Measurements from ENCODE around the gene L3MBTL1.

The L3MBTL1 gene

DNA sequence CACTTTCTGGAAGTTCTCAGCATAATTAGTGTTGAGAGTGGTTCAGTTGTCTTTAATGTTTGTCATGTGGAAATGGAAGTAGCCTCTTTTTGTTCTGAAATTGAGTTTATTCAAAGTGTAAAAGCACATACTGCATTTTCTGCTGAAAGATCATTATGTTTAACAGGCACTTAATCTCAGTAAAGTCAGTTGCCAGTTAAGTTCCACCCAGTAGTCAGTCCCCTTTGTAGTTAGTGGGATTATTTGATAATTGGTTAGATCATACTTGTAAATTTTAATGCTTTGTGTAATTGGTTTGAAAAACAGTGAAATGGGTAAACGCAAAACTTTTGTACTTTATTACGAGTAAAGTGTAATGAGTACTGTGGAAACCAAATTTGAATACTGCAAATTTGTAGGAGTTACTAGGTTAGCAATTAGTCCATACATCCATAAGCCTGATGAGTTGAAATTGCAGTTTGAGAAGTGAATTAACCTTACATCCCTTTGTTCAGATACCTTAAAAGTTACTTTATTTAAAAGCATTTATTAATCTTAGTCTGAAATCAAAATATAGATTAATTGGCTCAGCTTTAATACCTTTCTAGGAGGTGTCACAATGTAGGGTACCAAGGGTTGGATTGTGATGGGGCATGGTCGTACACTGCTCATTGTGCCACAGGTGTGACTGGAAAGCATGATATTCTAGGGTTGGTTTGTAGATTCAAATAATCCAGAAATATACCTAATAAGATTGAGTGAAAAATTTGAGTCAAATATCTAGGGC is 45.4 kb upstream of the L3MBTL1 start:
- no peak overlapping the region for H3K4me3 ChIP-seq (replicated peaks; ENCODE audit: low read depth, low read length)
- TF ChIP-seq, protein P1, sequence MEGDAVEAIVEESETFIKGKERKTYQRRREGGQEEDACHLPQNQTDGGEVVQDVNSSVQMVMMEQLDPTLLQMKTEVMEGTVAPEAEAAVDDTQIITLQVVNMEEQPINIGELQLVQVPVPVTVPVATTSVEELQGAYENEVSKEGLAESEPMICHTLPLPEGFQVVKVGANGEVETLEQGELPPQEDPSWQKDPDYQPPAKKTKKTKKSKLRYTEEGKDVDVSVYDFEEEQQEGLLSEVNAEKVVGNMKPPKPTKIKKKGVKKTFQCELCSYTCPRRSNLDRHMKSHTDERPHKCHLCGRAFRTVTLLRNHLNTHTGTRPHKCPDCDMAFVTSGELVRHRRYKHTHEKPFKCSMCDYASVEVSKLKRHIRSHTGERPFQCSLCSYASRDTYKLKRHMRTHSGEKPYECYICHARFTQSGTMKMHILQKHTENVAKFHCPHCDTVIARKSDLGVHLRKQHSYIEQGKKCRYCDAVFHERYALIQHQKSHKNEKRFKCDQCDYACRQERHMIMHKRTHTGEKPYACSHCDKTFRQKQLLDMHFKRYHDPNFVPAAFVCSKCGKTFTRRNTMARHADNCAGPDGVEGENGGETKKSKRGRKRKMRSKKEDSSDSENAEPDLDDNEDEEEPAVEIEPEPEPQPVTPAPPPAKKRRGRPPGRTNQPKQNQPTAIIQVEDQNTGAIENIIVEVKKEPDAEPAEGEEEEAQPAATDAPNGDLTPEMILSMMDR (IDR thresholded peaks at IDR 0.05; ENCODE audit: low read depth, low read length, missing control alignments), result no peak
- no peak for DNase-seq (ENCODE audit: extremely low read depth, low read depth)

DNA sequence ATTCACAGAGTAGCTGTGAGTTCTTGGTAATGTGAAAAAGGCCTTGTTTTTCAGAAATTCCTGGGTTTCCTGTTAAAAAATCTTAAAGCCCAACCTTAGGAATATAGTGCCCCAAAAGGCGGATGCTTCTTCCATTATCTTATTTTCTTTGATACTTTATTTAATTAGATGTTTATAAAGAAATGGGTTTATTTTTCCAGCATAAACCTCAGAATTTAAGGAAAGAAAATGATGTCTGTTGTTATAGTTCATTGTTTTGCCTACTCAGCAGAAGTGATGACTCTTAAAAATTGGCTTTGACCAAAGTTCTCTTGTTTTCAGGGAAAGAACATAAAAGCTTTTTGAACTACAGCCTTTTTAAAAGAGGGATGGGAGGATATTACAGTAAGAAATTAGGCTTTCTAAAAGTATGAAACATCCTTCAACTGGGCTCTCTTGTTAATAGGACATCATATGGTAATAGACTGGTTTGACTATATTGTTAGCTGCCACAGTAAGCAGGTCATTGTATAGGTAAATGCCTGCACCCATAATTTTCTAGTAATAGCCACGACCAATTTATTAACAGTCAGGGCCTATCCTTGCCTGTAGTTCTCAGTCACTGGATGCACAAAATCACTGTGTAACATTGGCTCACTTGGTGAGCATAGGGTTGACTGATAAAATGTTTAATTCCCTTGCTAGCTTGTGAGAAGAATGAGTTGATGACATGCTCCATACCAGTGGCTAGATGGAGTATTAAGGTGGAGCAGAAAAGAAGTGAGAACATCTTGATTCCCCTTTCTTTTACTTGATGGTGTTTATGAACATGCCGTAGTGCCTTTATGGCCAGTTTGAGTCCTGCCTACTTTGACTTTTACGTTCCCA is 44.6 kb upstream of the L3MBTL1 start:
- no peak overlapping the region for H3K4me3 ChIP-seq (replicated peaks; ENCODE audit: low read depth, low read length)
- DNase-seq (ENCODE audit: extremely low read depth, low read depth), result no peak
- TF ChIP-seq, protein P1 (IDR thresholded peaks at IDR 0.05; ENCODE audit: low read depth, low read length, missing control alignments), result no peak

DNA sequence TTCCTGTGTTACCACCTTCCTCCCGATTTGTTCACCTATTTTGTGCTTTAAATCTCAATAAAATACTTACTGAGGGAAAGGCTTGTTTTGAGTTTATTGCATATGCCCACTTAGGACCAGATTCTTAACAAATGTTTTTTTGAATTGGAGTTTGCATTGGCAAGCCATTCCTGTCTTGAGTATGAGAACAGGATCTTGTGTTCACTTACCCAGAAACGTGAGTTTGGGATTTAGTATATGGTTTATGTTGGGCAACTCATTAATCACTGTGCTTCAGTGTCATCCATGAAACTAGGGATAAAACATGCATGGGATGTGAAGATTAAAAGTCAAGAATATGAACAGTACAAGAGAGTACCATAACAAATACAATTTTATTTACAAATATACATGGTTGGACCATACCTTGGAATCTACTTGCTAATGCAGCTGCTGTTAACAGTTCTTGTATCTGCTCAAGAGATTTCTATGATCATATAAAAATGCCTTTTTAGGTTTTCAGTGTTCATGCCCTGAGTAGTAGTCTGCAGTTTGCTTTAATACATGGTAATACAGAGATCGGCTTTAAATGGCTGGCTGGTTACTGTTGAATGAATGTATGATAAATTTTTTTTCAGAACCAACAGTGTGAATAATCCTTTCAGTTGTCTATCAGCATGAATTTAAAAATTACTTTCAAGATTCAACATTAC is 43.8 kb upstream of the L3MBTL1 start:
- TF ChIP-seq, protein P1 (IDR thresholded peaks at IDR 0.05; ENCODE audit: low read depth, low read length, missing control alignments), result no peak
- no peak overlapping the region for H3K4me3 ChIP-seq (replicated peaks; ENCODE audit: low read depth, low read length)
- DNase-seq (ENCODE audit: extremely low read depth, low read depth), result no peak

DNA sequence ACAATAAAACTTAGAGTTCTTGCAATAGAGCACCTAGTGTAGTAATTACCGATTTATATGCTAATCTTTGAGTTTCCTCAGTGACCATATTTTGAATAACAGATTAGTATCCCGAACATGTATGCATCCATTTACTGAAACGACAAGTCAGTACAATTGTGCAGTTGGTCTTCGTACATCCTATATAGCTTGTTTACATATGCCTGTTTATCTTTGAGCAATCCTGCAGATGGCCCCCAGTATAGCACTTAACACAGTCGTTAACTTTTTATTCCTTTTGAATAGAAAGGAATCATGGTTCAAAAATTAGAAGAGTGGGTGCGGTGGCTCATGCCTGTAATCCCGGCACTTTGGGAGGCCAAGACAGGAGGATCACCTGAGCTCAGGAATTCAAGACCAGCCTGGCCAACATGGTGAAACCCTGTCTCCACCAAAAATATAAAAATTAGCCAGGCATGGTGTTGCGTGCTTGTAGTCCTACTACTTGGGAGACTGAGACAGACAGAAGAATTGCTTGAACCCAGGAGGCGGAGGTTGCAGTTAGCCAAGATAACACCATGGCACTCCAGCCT is 43.2 kb upstream of the L3MBTL1 start:
- TF ChIP-seq, protein P1 (IDR thresholded peaks at IDR 0.05; ENCODE audit: low read depth, low read length, missing control alignments), result no peak
- no peak overlapping the region for H3K4me3 ChIP-seq (replicated peaks; ENCODE audit: low read depth, low read length)
- DNase-seq (ENCODE audit: extremely low read depth, low read depth), result no peak

DNA sequence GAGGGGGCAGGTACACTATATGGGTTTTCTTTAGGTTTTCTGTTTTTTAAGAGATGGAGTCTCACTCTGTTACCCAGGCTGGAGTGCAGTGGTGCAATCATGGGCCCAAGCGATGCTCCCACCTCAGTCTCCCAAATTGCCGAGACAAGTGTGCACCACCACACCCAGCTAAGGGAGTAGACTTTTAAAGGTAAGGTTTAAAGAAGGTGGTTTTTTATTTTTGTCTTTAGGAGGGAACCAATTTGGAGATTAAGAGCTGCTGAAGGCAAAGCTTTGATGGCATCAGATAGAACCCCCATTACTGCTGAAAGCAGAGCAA is 41.9 kb upstream of the L3MBTL1 start:
- TF ChIP-seq, protein P1 (IDR thresholded peaks at IDR 0.05; ENCODE audit: low read depth, low read length, missing control alignments), result no peak
- H3K4me3 ChIP-seq (replicated peaks; ENCODE audit: low read depth, low read length), result no peak overlapping the region
- no peak for DNase-seq (ENCODE audit: extremely low read depth, low read depth)

DNA sequence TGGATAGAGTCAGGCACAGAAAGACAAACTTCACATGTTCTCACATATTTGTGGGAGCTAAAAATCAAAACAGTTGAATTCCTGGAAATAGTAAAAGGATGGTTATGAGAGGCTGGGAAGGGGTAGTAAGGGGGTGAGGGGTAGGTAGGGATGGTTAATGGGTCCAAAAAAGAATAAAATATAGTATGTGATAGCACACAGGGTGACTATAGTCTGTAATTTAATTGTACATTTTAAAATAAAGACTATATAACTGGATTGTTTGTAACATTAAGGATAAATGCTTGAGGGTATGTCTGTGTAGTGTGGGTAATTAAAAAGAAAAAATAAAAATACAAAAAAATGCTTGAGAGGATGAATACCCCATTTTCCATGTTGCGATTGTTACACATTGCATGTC is 39.9 kb upstream of the L3MBTL1 start:
- no peak overlapping the region for H3K4me3 ChIP-seq (replicated peaks; ENCODE audit: low read depth, low read length)
- TF ChIP-seq, protein P1 (IDR thresholded peaks at IDR 0.05; ENCODE audit: low read depth, low read length, missing control alignments), result no peak
- no peak for DNase-seq (ENCODE audit: extremely low read depth, low read depth)

Data from HFF-Myc (cell line).